Activated CD4-positive, alpha-beta T cell treated with anti-CD3 and anti-CD28 coated beads, Interleukin-2, amount 50 U/mL, for 4 hours (primary cell): ENCODE results near the gene SCN4A.

Source experiments
- DNase-seq, 2 experiments: peaks; one replicate each; pipeline ENCODE4 v3.0.0-alpha.2; 2020

The SCN4A gene

GRCh38 chr17:63954402-63955063, 18.2 kb downstream of the SCN4A start:
- no peak for DNase-seq

DNA sequence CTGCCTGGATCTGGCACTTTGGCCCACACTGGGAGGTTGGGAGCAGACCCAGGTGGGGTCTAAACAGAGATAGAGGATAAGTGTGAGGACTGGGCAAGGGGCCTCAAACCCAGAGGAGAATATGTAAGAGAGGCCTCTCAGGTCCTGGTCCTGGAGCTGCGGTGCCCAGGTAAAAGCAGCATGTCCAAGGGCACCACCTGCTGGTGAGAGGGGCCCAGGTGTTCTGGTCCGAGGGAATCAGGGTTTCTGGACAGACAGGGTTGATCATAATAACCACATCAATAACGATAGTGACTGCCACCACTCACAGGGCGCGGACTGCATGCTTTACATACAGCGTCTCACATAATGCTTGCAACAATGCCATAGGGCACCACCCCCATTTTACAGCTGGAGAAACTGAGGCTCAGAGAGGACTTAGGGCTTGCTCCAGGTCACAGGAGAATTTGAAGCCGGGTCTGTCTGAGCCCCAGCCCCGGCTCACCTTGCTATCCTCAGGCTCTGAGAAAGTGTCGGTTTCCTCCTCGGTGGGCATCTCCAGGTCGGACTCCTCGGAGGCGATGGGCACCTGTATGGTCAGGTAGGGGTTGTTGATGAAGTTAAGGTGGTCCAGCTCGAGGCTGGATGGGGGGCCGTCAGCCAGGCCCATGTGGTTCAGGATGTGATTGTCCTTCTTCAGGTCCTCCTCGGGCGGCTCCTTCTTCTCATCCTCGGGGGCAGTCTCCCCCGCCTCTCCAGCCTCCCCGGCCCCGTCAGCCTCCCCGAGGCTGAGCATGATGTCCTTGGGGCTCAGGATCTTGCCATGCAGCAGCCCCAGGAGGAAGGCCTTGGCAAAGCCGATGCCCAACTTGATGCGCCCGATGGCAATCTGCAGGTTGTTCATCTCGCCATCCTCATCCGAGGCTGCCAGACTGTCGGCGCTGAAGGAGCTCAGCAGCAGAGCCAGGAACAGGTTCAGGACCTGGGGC, 21.5 kb downstream of the SCN4A start:
- peak in 1 of 2 experiments; percentile 20 for DNase-seq

DNA sequence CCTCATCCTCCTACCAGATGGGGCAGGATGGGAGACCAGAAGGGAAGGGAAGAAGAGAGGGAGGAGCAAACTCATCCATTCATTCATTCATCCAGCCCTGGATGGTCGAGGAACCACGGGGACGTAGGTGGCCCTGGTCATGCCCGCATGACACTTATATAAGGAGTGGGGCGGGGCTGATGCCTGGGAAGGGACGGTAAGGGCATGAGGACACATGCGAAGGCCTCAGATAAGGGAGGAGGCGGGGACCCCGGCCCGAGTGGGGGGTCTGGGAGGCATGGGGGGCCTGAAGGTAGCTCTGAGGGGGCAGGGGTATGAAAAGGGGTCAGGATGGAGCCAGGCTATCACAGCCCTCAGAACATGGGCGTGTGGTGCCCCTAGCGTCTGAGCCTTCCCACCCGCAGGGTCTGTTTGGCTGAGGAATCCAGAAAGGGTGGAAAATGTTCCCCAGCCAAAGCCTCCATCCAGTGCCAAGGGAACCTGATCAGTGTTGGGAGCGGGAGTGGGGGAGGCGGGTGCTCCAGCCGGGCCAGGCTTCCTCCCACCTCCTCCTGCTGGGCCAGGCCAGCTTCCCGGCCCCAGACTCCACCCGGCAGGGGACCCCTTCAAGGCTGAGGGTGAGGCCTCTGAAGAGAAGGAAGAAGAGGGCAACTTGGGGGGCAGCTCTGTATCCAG, 23.0 kb downstream of the SCN4A start:
- DNase-seq, result no peak

DNA sequence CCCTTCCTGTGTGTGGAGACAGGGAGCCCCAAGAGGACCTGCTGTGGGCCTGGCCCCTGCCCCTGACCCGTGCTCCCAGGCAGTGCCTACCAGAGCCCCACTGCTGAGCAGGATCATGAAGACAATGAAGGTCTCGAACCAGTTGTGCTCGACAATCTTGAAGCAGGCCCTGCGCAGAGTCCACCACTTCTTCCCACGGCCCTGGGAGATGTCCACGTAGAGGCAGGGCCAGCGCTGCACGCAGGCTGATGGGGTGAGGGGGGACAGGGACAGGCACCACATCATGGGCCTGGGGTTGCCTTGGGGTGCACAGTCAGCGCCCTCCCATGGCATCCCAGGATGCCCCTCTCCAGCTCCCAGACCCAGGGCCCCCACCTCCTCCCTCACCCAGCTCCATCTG, 24.2 kb downstream of the SCN4A start:
- no peak for DNase-seq

- DNase-seq, result no peak
These were observed 24.9 kb downstream of the SCN4A start for GRCh38 chr17:63947711-63948330.

GRCh38 chr17:63946440-63947363, 26.0 kb downstream of the SCN4A start:
- peak; percentile 42 to 44 for DNase-seq

- no peak for DNase-seq
These were observed 26.8 kb downstream of the SCN4A start for GRCh38 chr17:63945784-63946439.

GRCh38 chr17:63944736-63945499, 27.8 kb downstream of the SCN4A start:
- DNase-seq, result no peak

GRCh38 chr17:63943745-63944144, 29.0 kb downstream of the SCN4A start:
- no peak for DNase-seq

DNA sequence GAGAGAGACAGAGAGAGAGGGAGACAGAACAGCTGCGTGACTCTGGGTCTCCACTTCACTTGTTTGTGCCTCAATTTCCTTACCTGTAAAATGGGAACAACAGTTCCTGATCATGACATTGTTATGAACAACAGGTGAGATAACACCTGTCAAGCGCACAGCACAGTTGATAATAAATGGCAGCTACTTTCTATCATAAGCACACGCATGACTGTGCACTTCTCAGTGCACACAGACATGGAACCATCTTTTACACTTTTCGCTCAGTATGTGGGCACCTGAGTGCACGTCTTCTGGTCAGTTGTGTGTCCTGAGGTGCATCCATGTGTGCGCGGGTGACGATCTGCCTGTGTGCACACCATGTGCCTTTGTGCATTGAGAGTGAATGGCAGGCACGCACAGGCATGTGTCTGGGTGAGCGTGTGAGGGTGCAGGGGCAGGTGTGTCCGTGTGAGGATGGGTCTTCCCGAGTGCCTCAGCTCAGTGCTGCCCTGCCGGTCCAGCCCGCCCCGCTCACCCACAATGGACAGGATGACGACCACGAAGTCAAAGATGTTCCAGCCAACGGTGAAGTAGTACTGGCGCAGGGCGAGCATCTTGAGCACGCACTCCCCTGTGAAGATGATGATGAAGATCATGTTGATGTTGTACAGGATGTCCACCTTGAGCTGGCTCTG, 30.3 kb downstream of the SCN4A start:
- DNase-seq, result no peak

DNA sequence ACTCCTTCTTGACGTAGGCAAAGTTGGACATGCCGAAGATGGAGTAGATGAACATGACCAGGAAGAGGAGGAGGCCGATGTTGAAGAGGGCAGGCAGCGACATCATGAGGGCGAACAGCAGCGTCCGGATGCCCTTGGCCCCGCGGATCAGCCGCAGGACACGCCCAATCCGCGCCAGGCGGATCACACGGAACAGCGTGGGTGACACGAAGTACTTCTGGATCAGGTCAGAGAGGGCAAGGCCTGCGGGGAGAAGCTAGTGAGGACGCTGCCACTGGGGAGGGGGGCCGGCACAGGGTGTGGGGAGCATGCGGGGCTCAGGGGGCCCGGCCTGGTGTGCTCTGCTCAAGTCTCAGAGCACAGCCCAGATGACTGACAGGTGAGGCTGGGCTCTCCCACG, 31.0 kb downstream of the SCN4A start:
- no peak for DNase-seq

DNA sequence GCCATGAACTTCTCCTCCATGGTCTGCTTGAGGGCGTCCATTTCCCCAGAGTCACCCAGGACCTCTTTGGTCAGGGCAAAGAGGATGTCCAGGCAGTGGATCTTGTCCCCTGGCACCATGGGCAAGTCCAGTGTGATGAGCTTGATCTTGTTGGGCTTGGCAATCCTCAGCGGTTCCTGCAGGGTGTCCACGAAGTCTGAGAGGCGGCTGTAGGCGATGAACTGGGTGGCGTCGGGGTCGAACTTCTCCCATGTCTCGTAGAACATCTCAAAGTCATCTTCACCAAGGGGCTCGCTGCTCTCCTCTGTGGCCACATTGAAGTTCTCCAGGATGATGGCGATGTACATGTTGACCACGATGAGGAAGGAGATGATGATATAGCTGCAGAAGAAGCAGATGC, 31.6 kb downstream of the SCN4A start:
- no peak for DNase-seq

DNA sequence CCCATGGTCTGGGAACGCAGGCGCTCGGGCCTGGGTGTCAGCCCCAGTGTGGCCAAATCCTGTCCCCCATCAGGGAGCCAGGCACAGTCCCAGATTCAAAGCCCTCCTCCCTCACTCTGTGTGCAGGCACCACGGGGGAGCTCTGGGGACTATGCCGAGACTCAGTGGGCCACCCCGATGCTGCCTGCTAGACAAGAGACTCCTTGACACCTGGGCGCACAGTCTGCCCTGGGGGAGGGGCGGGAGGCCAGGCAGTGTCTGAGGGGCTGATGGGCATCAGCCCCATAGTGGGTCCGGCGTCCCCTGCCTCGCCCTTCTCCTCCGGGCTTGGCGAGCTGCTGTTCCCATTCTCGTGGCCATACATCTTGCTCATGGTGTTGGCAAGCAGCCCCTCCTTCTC, 32.1 kb downstream of the SCN4A start:
- no peak for DNase-seq

DNA sequence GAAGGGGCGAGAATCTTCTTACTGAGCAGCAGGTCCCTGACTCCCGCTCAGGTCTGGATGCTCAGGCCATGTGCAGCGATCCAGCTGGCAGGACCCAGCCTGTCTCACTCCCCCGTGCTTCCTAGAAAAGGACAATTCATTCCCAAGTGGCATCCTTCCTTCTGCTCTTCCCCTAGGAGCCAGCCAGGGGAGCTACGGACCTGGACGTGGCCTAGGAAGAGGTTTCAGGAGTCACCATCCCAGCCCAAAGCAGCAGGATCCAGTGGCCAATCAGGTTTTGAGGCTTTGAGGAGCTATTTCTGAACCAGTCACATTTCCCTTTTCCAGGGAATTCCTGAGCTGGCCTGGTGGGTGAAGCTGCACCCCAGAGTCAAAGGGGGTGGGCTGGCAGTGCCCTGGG, 32.8 kb downstream of the SCN4A start:
- DNase-seq, result no peak

DNA sequence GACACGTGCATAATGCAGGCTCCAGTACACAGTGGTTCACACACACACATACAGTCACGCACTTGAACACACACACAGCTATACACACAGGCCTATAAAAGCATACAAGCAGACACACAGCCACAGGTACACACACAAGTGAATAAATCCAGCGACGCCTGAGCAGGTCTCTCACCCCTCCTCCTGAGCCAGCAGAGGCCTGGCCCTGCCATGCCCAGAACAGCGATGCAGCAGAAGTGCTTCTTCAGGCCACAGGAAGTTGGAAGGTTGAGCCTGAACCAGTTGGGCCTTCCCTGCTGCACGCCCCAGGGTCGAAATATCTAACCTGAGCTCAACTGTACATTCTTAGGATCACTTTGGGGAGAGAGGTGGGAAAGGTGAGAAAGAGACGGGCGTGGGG, 33.3 kb downstream of the SCN4A start:
- DNase-seq, result no peak

DNA sequence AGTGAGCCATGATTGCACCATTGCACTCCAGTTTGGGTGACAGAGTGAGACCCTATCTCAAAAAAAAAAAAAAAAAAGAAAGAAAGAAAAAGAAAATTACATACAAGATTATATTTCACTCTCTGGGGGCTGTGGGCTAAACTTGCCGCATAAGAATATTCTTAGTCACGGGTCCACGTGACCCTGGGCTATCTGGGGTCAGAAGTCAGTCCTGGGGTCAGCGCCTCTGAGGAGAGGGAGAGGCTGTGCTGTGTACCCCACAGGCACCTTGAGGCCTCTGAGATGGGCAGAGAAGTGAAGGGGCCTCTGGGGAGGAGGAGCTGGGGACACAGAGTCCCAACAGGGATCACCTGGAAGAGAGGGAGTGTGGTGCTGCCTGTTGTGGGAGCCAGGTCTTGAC, 34.8 kb downstream of the SCN4A start:
- DNase-seq, result no peak

DNA sequence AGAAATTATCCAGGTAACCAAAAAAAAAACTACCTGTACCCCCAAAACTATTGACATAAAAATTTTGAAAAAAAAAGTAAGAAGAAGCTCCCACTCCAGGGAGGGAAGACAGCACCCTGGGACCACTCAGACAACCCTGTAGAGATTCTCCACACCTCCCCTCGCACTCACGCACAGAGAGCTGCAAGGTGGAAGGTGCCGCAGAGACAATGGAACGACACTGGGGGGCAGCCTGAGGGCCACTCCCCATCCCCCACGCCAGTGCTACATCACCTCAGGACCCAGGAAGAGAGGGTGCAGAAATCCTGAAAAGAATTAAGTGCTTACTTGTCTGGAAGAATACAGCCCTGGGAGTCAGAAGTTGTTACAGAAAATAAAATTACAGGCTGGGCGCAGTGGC, 35.4 kb downstream of the SCN4A start:
- DNase-seq, result no peak

DNA sequence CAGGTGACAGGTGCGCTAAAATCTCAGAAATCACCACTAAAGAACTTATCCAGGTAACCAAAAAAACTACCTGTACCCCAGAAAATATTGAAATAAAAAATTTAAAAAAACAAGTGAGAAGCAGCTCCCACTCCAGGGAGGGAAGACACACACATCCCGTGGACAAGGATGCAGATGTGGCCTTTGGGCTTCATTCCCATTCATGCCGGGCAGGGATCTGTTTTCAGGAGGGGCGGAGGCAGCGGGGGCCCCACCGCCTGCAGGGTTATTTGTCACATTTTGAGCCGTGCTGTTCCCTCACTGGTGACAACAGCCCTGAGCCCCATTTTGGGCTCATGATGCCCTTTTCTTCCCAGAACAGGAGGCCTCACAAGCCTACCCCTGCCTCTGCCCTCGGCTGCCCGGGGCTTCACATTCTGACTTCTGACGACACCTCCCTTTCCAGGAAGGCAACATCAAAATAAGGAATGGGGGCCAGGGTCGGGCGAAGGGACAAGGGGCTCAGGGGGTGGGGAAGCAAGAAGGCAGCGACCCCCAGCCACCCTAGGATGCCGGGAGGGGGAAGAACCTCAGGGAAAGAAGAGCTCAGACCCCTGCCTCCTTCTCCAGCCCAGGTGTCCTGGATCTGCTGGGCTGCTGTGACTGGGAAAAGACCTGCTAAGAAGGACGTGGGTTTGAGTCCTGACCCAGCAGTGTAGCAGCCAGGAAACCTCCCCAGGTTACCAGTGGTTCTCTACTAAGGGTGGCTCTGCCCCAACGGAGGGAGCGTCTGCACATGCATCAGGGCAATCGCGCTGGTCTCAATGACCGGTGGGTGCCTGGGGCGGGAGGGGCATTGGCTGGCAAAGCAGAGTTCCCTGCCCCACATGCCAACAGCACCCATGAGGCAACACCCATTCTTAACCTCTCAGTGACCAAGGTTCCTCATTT, 38.3 kb downstream of the SCN4A start:
- DNase-seq, result no peak

DNA sequence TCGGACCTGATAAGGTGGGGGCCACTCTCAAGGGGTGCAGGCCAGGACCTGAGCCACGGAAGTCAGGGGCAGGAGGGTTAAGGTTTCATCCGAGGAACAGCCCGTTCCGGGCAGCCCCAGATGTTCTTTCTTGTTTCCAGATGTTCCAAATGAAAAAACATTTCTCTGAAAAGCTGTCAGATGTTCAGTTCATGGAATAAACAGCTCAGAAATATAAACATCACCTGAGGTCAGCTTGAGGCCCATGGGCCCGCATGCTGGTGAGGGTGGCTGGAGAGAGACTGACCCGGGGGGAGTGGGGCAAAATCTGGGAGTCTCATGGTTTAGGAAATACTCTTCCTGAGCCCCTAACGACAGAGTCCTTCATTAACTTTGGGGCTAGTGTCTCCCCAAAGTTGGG, 39.1 kb downstream of the SCN4A start:
- DNase-seq, result no peak
